ENCODE measurements around the gene SMARCD1.

DNA sequence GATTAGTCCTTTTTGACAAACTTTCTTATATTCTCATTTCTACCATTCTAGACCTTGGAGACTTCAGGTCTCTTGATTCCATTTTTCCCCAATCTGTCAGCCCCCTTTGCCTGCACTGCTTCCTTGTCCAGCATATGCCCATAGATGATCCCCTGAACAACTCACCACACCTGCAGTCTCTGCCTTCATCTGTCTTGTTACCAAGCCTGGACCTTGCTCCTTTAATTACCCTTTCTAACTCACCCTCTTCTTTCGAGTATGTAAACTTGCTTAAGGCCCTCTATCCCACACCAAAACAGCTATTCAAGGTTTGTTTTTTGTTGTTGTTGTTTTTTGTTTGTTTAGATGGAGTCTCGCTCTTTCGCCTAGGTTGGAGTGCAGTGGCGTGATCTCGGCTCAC, 36.5 kb downstream of the SMARCD1 start:
- TF ChIP-seq, protein P1, sequence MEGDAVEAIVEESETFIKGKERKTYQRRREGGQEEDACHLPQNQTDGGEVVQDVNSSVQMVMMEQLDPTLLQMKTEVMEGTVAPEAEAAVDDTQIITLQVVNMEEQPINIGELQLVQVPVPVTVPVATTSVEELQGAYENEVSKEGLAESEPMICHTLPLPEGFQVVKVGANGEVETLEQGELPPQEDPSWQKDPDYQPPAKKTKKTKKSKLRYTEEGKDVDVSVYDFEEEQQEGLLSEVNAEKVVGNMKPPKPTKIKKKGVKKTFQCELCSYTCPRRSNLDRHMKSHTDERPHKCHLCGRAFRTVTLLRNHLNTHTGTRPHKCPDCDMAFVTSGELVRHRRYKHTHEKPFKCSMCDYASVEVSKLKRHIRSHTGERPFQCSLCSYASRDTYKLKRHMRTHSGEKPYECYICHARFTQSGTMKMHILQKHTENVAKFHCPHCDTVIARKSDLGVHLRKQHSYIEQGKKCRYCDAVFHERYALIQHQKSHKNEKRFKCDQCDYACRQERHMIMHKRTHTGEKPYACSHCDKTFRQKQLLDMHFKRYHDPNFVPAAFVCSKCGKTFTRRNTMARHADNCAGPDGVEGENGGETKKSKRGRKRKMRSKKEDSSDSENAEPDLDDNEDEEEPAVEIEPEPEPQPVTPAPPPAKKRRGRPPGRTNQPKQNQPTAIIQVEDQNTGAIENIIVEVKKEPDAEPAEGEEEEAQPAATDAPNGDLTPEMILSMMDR (IDR thresholded peaks at IDR 0.05) = no peak
- no peak for TF ChIP-seq POLR2A (IDR thresholded peaks at IDR 0.05)

Measured in lower leg skin (tissue), 3 donors.